A549 treated with Hydrocortisone at 1 μM for 4 hours (cell line): ENCODE measurements around the gene TMEM115. TPM values are rescaled to one million over a fixed set of nuclear protein-coding genes. Genes with fewer than 3 reads are reported as not detected.

ENCODE experiments used
- total RNA-seq: library from RNA; stranded (reverse); fragments of 200-300 nt; extraction: Qiagen RNA extraction; gene quantifications from 5 replicates; pipeline ENCODE4 v1.2.3, GENCODE V29; 2022

Gene TMEM115, protein sequence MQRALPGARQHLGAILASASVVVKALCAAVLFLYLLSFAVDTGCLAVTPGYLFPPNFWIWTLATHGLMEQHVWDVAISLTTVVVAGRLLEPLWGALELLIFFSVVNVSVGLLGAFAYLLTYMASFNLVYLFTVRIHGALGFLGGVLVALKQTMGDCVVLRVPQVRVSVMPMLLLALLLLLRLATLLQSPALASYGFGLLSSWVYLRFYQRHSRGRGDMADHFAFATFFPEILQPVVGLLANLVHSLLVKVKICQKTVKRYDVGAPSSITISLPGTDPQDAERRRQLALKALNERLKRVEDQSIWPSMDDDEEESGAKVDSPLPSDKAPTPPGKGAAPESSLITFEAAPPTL
- total RNA-seq, result 42.7 to 49.1 TPM (median 47.0 TPM) in 5 replicates

DNA sequence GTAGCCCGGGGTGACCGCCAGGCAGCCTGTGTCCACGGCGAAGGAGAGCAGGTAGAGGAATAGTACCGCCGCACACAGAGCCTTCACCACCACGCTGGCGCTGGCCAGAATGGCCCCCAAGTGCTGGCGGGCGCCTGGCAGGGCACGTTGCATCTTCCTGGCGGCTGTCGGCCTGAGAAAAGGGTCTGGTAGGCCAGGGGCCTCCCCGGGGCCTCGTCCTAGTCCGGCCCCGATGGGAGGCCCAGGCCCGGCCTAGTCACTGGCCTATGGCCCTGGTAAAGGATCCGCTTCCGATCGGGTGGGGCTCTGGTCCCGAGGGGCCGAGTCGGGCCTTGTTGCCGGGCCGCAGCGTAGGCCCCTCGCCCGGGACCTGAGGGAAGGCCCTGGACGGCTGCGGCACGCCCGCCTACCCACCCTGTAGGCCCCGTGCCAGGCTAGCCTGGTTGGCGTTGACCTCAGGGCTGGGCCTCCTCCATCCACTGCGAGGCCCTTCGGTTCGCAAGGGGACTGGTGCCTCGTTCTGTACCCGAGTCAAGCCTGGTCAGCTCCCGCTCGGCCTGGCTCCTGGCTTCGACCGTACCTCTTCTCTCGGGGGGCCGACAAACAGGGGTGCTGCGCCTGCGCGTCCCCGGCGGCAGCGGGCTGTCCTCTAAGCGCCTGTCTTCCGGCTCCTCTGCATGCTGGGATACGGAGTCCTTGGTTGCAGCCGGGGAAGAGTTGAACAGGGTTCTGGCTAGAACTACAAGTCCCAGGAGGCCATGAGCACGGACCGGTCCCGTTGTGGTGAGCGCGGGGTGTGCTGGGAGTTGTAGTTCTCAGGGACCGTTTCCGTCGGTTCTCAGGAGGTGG is at the start of gene TMEM115:
Gene TMEM115, minus strand, starts transcription at position 611 of the 849 bp plus-strand sequence. Its CDS starts 458 bp downstream, at position 153.

DNA sequence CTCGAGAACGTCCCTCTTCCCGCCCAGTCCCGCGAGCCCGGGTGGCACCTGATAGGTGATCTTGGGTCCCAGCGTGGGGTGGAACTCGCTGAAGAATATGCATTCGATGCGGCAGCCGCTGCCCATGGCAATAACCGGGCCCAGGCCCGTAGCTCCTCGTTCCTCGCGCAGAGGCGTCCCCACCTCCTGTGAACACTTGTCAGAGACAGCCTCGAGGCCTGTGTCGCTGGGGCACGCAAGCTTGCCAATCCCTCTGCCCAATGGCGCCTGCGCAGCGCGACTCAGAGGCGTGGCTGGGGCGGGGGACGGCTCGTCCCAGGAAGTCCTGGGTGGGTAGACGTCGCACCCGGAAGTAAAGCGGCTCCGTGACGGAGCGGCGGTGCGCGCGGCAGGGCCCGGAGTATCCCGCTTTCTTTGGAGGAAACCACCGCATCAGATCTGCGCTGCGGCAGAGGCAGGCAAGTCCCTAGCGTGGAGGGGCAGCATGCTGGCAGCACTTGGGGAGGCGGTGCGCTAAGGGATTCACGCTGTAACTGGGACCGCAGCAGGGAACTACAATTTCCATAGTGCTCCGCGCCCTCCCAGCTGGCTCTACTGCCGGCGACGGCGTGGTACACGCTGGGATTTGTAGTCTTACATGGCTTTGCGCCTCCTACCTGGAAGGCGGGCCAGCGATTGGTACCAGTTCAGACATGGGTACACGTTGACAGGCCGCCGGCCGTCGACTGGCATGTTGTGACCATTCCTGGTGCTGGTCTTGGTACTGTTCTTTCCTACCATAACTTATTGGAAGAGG is 8.6 kb downstream of the TMEM115 start, which contains the start of the genes CYB561D2 and NPRL2:
Gene CYB561D2, plus strand, starts transcription at position 336 of the 796 bp plus-strand sequence. CDS start 572 bp downstream, outside the sequence.
Gene NPRL2, minus strand, starts transcription at position 249 of the 796 bp plus-strand sequence. Its CDS starts 123 bp downstream, at position 126.

DNA sequence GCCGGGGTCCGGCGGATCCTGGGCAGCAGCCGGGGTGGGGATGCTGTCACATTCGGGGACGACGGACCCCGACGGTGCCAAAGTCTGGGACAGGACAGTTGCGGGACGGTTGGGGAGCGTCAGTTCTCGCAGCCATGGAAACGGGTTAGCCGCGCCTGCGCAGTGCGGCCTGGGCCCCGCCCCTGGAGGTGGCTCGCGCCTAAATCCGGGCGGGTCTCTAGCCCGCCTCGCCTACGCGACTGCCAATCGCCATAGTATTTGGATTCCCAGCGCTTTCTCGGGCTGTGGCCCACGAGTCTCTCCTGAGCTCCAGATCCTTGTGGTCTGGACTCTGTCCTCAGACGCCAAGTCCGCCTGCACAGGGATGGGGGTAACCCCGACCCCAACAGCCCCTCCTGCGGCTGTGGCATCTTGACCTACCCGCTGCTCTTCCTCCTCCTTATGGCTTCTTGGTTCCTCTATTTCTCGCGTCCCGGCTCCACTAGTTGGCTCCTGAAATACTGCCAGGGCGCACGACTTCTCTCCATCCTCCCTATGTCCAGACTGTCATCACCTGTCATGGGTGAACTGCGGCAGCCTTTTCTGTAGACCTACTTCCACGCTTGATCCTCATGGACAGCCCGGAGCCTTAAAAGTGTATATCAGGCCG is 13.6 kb downstream of the TMEM115 start, which contains the start of gene ZMYND10:
Gene ZMYND10, minus strand, starts transcription at position 147 of the 649 bp plus-strand sequence. CDS start 153 bp downstream, outside the sequence.

DNA sequence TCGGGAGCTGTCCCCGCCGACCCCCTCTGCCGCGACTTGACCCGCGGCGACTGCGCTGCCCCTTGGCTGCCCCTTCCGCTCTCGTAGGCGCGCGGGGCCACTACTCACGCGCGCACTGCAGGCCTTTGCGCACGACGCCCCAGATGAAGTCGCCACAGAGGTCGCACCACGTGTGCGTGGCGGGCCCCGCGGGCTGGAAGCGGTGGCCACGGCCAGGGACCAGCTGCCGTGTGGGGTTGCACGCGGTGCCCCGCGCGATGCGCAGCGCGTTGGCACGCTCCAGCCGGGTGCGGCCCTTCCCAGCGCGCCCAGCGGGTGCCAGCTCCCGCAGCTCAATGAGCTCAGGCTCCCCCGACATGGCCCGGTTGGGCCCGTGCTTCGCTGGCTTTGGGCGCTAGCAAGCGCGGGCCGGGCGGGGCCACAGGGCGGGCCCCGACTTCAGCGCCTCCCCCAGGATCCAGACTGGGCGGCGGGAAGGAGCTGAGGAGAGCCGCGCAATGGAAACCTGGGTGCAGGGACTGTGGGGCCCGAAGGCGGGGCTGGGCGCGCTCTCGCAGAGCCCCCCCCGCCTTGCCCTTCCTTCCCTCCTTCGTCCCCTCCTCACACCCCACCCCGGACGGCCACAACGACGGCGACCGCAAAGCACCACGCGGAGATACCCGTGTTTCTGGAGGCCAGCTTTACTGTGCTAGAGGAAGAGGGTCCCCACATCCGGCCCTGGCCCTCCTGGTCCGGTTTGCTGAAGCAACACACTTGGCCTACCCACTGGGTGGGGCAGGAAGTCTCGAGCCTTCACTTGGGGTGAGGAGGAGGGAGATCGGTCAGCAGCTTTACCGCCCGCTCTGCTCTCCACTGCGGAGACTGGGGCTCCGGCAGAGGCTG is 18.6 kb downstream of the TMEM115 start, which contains the start of gene RASSF1:
Gene RASSF1, minus strand, starts transcription at position 389 of the 882 bp plus-strand sequence. Its CDS starts 31 bp downstream, at position 358.

DNA sequence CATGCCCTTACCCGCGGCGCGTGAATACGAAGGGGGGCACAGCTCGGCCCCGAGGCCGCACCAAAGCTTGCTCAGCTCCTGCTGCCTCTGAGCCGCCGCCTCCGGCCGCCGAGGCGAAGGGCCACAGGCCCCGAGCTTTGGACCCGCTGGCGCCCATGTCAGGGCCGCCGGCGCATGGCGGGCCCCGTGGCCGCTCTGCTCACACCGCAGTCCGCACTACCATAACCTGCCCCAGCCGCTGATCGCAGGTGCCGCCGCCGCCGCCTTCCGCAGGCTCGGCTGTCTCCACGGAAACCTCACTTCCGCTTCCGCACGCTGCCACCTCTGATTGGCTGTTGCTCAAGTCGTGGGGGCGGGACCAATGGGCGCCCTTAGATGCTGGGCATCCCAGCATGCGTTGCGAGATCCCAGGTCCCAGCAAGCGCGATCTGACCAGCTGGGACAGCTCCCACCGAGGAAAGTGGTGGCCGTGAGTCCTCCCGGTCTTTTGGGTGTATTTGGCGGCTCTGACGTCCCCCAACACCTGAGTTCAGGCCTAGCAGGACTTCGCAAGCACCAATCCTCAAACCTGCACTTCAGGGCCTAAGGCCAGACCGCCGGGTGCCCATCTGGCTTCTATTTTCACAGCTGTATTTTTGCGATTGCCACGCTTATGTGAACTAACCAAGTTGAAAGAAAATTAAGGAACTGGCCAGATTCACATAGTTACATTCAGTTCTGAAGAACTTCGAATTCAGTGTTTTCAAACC is 31.2 kb downstream of the TMEM115 start, which contains the start of gene TUSC2:
Gene TUSC2, minus strand, starts transcription at position 281 of the 749 bp plus-strand sequence. Its CDS starts 124 bp downstream, at position 157.

DNA sequence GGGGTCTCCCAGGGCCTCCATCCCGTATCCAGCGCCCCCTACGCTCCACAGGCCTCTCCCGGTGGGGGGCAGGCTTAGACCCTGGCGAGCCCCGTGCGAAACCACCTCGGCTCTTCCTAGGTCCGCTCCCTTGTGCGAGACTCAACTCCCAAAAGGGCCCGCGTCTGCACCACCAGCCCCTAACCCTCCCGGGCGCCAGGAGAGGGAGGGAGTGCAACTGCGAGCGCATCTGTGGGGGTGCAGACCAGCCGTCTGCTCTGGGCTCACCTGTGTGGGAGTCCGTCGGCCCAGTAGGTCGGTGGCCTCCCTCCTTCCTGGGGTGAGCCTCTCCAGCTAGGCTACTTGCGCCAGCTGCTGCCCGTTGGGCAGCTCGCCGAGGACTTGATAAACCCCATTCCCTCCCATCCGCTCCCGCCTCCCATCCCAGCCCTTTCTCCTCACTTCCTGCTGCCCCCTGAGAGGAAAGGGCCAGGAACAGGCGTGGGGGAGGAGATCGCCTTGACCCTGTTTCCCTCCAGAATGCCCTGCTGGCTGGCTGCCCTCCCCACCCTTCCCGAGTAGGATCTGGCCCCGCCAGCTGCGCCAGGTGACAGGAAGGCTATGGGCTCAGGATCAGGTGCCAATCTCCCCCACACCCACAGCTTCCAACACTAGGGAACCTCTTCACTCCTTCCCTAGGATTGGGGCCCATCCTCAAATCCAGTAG is 36.8 kb downstream of the TMEM115 start, which contains the start of gene HYAL2:
Gene HYAL2, minus strand, starts transcription at position 360 of the 706 bp plus-strand sequence. CDS start 2,256 bp downstream, outside the sequence.

Other genes with a start within 250 kb of the TMEM115 start
- gene SEMA3F, start 204.2 kb downstream of the TMEM115 start, total RNA-seq, result 12.7 to 20.4 TPM (median 16.9 TPM) in 5 replicates
- gene GNAT1, start 167.9 kb downstream of the TMEM115 start, total RNA-seq, result 0.21 TPM in 1 of 5 replicates, not detected in the others
- gene SLC38A3, start 154.2 kb downstream of the TMEM115 start, total RNA-seq, result 0.10 to 0.12 TPM (median 0.12 TPM) in 3 of 5 replicates, not detected in the others
- gene GNAI2, start 123.3 kb downstream of the TMEM115 start, total RNA-seq, result 40.7 to 48.2 TPM (median 44.0 TPM) in 5 replicates
- 6.0 to 9.4 TPM (median 6.2 TPM) in 5 replicates for gene SEMA3B, start 90.4 kb downstream of the TMEM115 start, total RNA-seq
- gene LSMEM2, start 80.4 kb downstream of the TMEM115 start, total RNA-seq, result 0.07 to 0.10 TPM in 2 of 5 replicates, not detected in the others
- gene IFRD2, start 67.1 kb downstream of the TMEM115 start, total RNA-seq, result 74.0 to 96.1 TPM (median 89.5 TPM) in 5 replicates
- 7.6 to 9.9 TPM (median 8.9 TPM) in 5 replicates for gene HYAL3, start 60.1 kb downstream of the TMEM115 start, total RNA-seq
- 4.4 to 7.6 TPM (median 6.9 TPM) in 5 replicates for gene NAA80, start 60.1 kb downstream of the TMEM115 start, total RNA-seq
- gene HYAL1, start 55.9 kb downstream of the TMEM115 start, total RNA-seq, result 0.30 to 0.69 TPM (median 0.47 TPM) in 5 replicates
- 25.0 to 32.7 TPM (median 30.7 TPM) in 5 replicates for gene HYAL2, start 36.8 kb downstream of the TMEM115 start, total RNA-seq
- gene TUSC2, start 31.3 kb downstream of the TMEM115 start, total RNA-seq, result 23.4 to 39.4 TPM (median 37.3 TPM) in 5 replicates
- gene RASSF1, start 18.7 kb downstream of the TMEM115 start, total RNA-seq, result 16.8 to 20.2 TPM (median 19.1 TPM) in 5 replicates
- gene ZMYND10, start 13.8 kb downstream of the TMEM115 start, total RNA-seq, result 0.79 to 1.7 TPM (median 1.1 TPM) in 5 replicates
- gene NPRL2, start 8.7 kb downstream of the TMEM115 start, total RNA-seq, result 12.2 to 13.4 TPM (median 13.4 TPM) in 5 replicates
- gene CYB561D2, start 8.7 kb downstream of the TMEM115 start, total RNA-seq, result 14.2 to 21.5 TPM (median 19.1 TPM) in 5 replicates
- gene CACNA2D2, start 144.1 kb upstream of the TMEM115 start, total RNA-seq, result 0.48 to 0.61 TPM (median 0.59 TPM) in 5 replicates
- 2.0 to 2.6 TPM (median 2.3 TPM) in 5 replicates for gene C3orf18, start 208.2 kb upstream of the TMEM115 start, total RNA-seq
- gene HEMK1, start 210.0 kb upstream of the TMEM115 start, total RNA-seq, result 4.9 to 7.0 TPM (median 6.2 TPM) in 5 replicates